Right atrium auricular region (tissue), 2 donors: ENCODE results near the gene CREB5. TPM values are rescaled to one million over a fixed set of nuclear protein-coding genes. Genes with fewer than 3 reads are reported as not detected.

ENCODE experiments used
- DNase-seq: peaks from one replicate; pipeline ENCODE4 v3.0.0-alpha.2; 2019; ENCODE audit warnings: low spot score
- H3K27ac ChIP-seq, 2 donors: fragments of 200-600 bp; sonication (generic); 1 replicate in 1 of 2; 2 replicates in 1 of 2; pipeline ENCODE4 v1.5.1; 2016 to 2019
- H3K27me3 ChIP-seq, 2 donors: fragments of 200-600 bp; sonication (generic); one replicate each; pipeline versions ENCODE4 v1.5.1 to v1.6.0; 2017 to 2019
- H3K36me3 ChIP-seq: fragments of 200-600 bp; sonication (generic); one replicate; pipeline ENCODE4 v1.5.1; 2016
- H3K4me1 ChIP-seq, 2 donors: fragments of 200-600 bp; sonication (generic); one replicate each; pipeline versions ENCODE4 v1.5.1 to v1.6.0; 2017 to 2019
- H3K4me3 ChIP-seq, 2 donors: fragments of 200-600 bp; sonication (generic); 1 replicate in 1 of 2; 2 replicates in 1 of 2; pipeline ENCODE4 v1.5.1; 2017 to 2019; ENCODE audit warnings: mild to moderate bottlenecking in 1 of 2, moderate library complexity in 1 of 2
- H3K9me3 ChIP-seq, 2 donors: fragments of 200-600 bp; sonication (generic); one replicate each; pipeline ENCODE4 v1.5.1; 2019
- total RNA-seq, 2 donors: library from RNA; depleted of rRNA; stranded (reverse); fragments of >200 nt; gene quantifications; one replicate each; pipeline ENCODE4 v1.1.0, GENCODE V29; 2016
- TF ChIP-seq, protein P1 (sequence below), 2 donors: fragments of 200-600 bp; sonication (generic); IDR thresholded peaks; one replicate each; pipeline ENCODE4 v1.5.1; 2019; ENCODE audit warnings: antibody characterized with exemption in 2 of 2

The CREB5 gene
- total RNA-seq, 2 donors from 2014 or later, result 10.5 to 20.8 TPM

DNA sequence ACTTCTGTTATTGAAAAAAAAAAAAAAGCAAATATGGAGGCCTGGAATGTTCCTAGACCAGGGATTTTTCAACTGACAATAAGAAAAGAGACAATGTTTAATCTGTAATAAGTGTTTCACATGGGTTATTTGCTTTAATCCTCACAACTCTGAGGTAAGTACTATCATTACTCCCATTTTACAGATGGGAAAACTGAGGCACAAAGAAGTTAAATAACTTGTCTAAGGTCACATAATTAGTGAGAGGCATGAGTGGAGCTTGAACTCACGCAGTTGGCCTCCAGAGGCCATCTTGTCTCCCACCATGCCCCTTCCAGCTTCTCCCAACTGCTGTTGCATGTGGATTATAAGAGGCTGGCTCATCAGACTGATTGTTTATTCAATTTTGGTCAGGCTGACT is 36.6 kb upstream of the CREB5 start:
- no peak for DNase-seq
- Histone ChIP-seq H3K9me3 (no peaks in the 10 kb centered on the region), H3K27me3 (no peaks in the 10 kb centered on the region), H3K27ac (no peak overlapping the region), H3K4me3 (no peak overlapping the region), H3K36me3 (no peaks in the 10 kb centered on the region), H3K4me1 (no peaks in the 10 kb centered on the region)
- TF ChIP-seq, protein P1, sequence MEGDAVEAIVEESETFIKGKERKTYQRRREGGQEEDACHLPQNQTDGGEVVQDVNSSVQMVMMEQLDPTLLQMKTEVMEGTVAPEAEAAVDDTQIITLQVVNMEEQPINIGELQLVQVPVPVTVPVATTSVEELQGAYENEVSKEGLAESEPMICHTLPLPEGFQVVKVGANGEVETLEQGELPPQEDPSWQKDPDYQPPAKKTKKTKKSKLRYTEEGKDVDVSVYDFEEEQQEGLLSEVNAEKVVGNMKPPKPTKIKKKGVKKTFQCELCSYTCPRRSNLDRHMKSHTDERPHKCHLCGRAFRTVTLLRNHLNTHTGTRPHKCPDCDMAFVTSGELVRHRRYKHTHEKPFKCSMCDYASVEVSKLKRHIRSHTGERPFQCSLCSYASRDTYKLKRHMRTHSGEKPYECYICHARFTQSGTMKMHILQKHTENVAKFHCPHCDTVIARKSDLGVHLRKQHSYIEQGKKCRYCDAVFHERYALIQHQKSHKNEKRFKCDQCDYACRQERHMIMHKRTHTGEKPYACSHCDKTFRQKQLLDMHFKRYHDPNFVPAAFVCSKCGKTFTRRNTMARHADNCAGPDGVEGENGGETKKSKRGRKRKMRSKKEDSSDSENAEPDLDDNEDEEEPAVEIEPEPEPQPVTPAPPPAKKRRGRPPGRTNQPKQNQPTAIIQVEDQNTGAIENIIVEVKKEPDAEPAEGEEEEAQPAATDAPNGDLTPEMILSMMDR (IDR thresholded peaks at IDR 0.05), result no peak

DNA sequence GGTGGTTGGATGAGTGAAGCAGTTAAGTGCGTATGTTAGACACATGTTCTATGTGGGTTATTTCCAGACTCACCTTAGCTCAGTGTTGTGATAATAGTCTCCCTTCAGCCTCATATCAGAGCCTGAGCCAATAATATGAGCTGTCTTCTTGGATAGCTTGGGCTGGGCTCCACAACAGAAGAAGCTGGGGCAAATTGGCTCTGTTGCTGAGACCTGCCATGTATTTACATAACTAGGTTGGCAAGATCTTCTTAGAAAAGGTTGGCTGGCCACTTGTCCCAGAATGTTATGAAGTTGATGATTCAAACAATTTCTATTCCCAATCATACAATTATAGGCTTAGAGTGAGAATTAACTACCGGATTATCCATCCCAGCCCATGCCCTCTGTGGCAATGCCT is 35.7 kb upstream of the CREB5 start:
- Histone ChIP-seq H3K36me3 (no peaks in the 10 kb centered on the region), H3K4me3 (no peak overlapping the region)
- no peak for DNase-seq

DNA sequence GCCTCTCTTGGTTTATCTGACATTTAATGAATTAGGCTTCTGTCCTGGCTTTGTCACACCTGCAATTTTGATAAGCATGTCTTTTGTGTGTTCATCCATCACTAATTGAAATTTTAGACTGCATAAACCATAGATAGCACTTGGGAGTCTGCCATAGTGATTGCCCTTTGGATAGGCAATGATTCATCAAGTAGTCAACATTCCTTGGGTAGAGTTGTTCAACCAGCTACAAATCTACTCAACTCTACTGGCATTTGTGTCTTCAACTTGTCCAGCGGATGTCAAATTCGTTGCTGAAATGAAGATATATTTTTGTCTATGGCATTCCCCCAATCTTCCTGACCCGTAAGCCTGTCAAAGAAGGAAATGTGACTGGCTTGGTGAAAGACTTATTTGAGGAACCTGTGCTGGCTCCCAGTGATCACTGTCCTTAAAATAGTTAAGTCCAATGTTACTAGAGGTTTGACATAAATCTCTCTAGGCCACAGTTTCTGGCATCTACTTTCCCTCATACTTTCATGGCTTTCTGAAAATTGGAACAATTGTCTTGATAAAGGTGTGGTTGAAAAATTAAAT is 33.7 kb upstream of the CREB5 start:
- no peaks in the 10 kb centered on the region for H3K36me3 ChIP-seq
- no peak overlapping the region for H3K4me3 ChIP-seq
- TF ChIP-seq, protein P1 (IDR thresholded peaks at IDR 0.05), result no peak
- no peaks in the 10 kb centered on the region for H3K4me1 ChIP-seq
- no peaks in the 10 kb centered on the region for H3K27me3 ChIP-seq
- no peaks in the 10 kb centered on the region for H3K9me3 ChIP-seq
- no peak for DNase-seq
- peak overlapping the region in 1 of 2 donors; percentile 51 for H3K27ac ChIP-seq

More for the DNA sequence above, 35.7 kb upstream of the CREB5 start:
- Histone ChIP-seq H3K4me1 (no peaks in the 10 kb centered on the region), H3K27me3 (no peaks in the 10 kb centered on the region), H3K27ac (no peak overlapping the region), H3K9me3 (no peaks in the 10 kb centered on the region)
- TF ChIP-seq, protein P1 (IDR thresholded peaks at IDR 0.05), result no peak

DNA sequence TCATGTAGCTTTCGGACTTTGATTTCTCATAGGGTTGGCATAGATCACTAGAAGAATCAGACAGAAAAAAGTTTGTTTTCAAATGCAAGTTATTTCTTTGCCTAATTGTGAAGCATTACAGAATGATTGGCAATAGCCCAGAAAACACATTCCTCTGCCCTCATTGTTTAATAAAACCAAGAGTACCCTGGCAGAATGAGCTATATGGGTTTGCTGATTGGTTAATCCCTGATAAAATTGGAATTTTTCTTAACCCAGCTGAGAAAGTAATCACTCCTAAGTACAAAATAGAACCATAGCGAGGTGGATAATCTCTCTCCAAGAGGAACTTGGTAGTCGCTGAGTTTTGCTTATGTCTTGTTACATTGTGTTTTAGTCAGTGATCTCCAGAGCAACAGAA is 30.9 kb upstream of the CREB5 start:
- Histone ChIP-seq H3K36me3 (no peaks in the 10 kb centered on the region), H3K4me3 (no peak overlapping the region), H3K27ac (no peak overlapping the region), H3K9me3 (no peaks in the 10 kb centered on the region), H3K4me1 (no peaks in the 10 kb centered on the region), H3K27me3 (no peaks in the 10 kb centered on the region)
- TF ChIP-seq, protein P1 (IDR thresholded peaks at IDR 0.05), result no peak
- DNase-seq, result no peak

DNA sequence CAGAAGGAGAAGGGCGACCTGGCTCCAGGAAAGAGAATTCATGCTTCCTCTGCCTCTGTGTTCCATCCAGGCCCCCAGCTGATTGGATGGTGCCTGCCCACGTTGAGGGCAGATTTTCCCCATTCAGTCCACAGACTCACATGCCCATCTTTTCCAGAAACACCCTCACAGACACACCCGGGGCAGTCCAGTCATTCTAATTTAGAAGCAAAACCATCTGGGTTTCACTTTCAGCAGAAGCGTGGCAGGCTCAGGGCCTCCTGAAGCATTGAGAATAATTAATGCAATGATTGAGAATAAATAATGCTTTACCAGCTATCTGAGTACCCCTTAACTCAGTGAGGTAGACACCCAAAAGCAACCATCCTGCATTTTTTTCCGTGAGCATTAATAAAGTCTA is 30.2 kb upstream of the CREB5 start:
- H3K4me3 ChIP-seq, result no peak overlapping the region
- TF ChIP-seq, protein P1 (IDR thresholded peaks at IDR 0.05), result no peak
- no peak for DNase-seq
- H3K4me1 ChIP-seq, result no peaks in the 10 kb centered on the region
- H3K27ac ChIP-seq, result no peak overlapping the region
- no peaks in the 10 kb centered on the region for H3K27me3 ChIP-seq
- no peaks in the 10 kb centered on the region for H3K9me3 ChIP-seq
- H3K36me3 ChIP-seq, result no peaks in the 10 kb centered on the region

DNA sequence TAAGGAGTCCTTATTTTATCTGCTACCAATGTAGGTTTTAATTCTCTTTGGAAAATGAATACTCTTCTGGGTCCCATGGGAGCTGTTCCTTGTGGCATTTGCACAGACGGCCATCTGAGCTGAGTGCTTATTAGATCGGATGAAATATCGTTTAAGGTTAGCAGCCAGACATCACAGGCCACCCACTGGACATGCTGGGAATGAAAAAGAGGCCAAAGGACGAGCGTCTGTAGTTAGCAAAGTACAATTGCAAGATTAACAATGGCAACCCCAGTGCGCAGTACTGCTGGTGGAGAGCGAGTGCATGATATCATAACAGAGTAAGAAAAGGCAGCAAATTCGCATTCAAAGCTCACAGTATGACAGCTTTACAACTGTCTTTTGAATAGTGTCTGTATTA is 28.3 kb upstream of the CREB5 start:
- Histone ChIP-seq H3K9me3 (no peaks in the 10 kb centered on the region), H3K36me3 (no peaks in the 10 kb centered on the region), H3K27me3 (no peaks in the 10 kb centered on the region), H3K27ac (no peak overlapping the region), H3K4me1 (no peaks in the 10 kb centered on the region), H3K4me3 (no peak overlapping the region)
- TF ChIP-seq, protein P1 (IDR thresholded peaks at IDR 0.05), result no peak
- DNase-seq, result no peak
